H1 (cell line): Measurements from ENCODE around the gene ZNF473. TPM values are rescaled to one million over a fixed set of nuclear protein-coding genes. Genes with fewer than 3 reads are reported as not detected.
"Not testable (repeated sequence)": the region's sequence is repeated elsewhere in the genome, so short reads cannot be mapped to it uniquely, and the experiment has no call there.

Experiments used
- CTCF ChIA-PET: fragments of 300-600 bp; sonication (Branson Sonifier 250); formaldehyde crosslinking; loops from one replicate; lab custom pipeline; 2021; ENCODE audit not compliant: partially characterized antibody; lab: Charles Lee
- POLR2A ChIA-PET: fragments of 300-600 bp; sonication (Branson Sonifier 250); formaldehyde crosslinking; loops from one replicate; lab custom pipeline; 2021; ENCODE audit warnings: inconsistent platforms; ENCODE audit not compliant: partially characterized antibody; lab: Charles Lee
- DNase-seq, 2 experiments: peaks; one replicate each; pipeline versions ENCODE4 v3.0.0 to v3.0.0-alpha.2; 2010 to 2022; ENCODE audit warnings: low spot score in 2 of 2, low read depth in 1 of 2, mixed read lengths in 1 of 2
- FAIRE-seq: peaks from 2 replicates; lab custom pipeline; 2011; peaks lifted over from hg19 to GRCh38; lab: Jason Lieb, UNC
- H2AFZ ChIP-seq: 2 replicates; pipeline ENCODE4 v1.8.1; 2012; ENCODE audit warnings: low read length, inconsistent platforms
- H2AK5ac ChIP-seq: 2 replicates; pipeline ENCODE4 v1.6.1; 2013; ENCODE audit warnings: low read depth, low read length
- H2BK120ac ChIP-seq: replicated peaks from 2 replicates; pipeline ENCODE3; 2013; ENCODE audit warnings: low read depth, low read length, inconsistent platforms
- H2BK12ac ChIP-seq: 2 replicates; pipeline ENCODE4 v1.6.1; 2013; ENCODE audit warnings: low read depth, low read length
- H2BK15ac ChIP-seq: 2 replicates; pipeline ENCODE4 v1.6.1; 2013; ENCODE audit warnings: low read length
- H2BK20ac ChIP-seq: 2 replicates; pipeline ENCODE4 v1.6.1; 2013; ENCODE audit warnings: low read length
- H2BK5ac ChIP-seq: 2 replicates; pipeline ENCODE4 v1.6.1; 2013; ENCODE audit warnings: low read depth, low read length
- H3K14ac ChIP-seq: 2 replicates; pipeline ENCODE4 v1.6.1; 2013; ENCODE audit warnings: inconsistent platforms; ENCODE audit not compliant: insufficient read length
- H3K18ac ChIP-seq: 2 replicates; pipeline ENCODE4 v1.6.1; 2013; ENCODE audit warnings: low read length; ENCODE audit errors: extremely low read depth
- H3K23ac ChIP-seq: 2 replicates; pipeline ENCODE4 v1.6.1; 2013; ENCODE audit warnings: inconsistent platforms; ENCODE audit not compliant: insufficient read length
- H3K23me2 ChIP-seq: 2 replicates; pipeline ENCODE4 v1.6.1; 2013; ENCODE audit warnings: low read depth, low read length
- H3K27ac ChIP-seq: 2 replicates; pipeline ENCODE4 v1.6.1; 2011; ENCODE audit warnings: low read depth, low read length, inconsistent platforms
- H3K27me3 ChIP-seq, 4 experiments: replicated peaks in 1 of 4; 1 replicate in 1 of 4; 2 replicates in 3 of 4; pipeline versions ENCODE4 v1.6.1 to v1.8.1; 2011 to 2013; ENCODE audit warnings: low read length in 3 of 4, mild to moderate bottlenecking in 3 of 4, inconsistent platforms in 2 of 4, mixed read lengths in 2 of 4, moderate library complexity in 1 of 4; ENCODE audit not compliant: control insufficient read depth in 3 of 4, insufficient read depth in 3 of 4; ENCODE audit errors: extremely low read depth in 1 of 4
- H3K36me3 ChIP-seq, 4 experiments: 2 replicates each; pipeline versions ENCODE4 v1.6.1 to v1.8.1; 2011 to 2013; ENCODE audit warnings: mild to moderate bottlenecking in 4 of 4, low read length in 3 of 4, moderate library complexity in 2 of 4, control low read depth in 1 of 4, inconsistent platforms in 1 of 4; ENCODE audit not compliant: insufficient read depth in 4 of 4, control insufficient read depth in 2 of 4
- H3K4ac ChIP-seq: replicated peaks from 2 replicates; pipeline ENCODE3; 2013; ENCODE audit warnings: low read length, low read depth, mixed read lengths, inconsistent platforms; ENCODE audit not compliant: insufficient read length
- H3K4me1 ChIP-seq, 4 experiments: replicated peaks in 1 of 4; 1 replicate in 1 of 4; 2 replicates in 3 of 4; pipeline versions ENCODE4 v1.6.1 to v1.8.1; 2011 to 2013; ENCODE audit warnings: low read length in 3 of 4, inconsistent platforms in 2 of 4, mixed read lengths in 1 of 4; ENCODE audit not compliant: insufficient read depth in 4 of 4, control insufficient read depth in 3 of 4
- H3K4me2 ChIP-seq, 2 experiments: 2 replicates each; pipeline versions ENCODE4 v1.6.1 to v1.8.1; 2011 to 2013; ENCODE audit warnings: low read depth in 2 of 2, low read length in 2 of 2, control low read depth in 1 of 2, inconsistent platforms in 1 of 2, mild to moderate bottlenecking in 1 of 2; ENCODE audit not compliant: insufficient read depth in 1 of 2
- H3K4me3 ChIP-seq, 4 experiments: fragments of 200-600, 300-600 bp in 1 of 4; sonication (generic), shearing (Covaris generic), sonication (Bioruptor Twin) in 1 of 4; 2 replicates each; pipeline versions ENCODE4 v1.5.1 to v1.8.1; 2011 to 2016; ENCODE audit warnings: low read length in 4 of 4, low read depth in 3 of 4, control low read depth in 2 of 4, inconsistent platforms in 2 of 4, mild to moderate bottlenecking in 2 of 4, mixed read lengths in 1 of 4, moderate library complexity in 1 of 4; ENCODE audit not compliant: insufficient read depth in 2 of 4; ENCODE audit errors: extremely low read depth in 1 of 4
- H3K56ac ChIP-seq: replicated peaks from 2 replicates; pipeline ENCODE3; 2013; ENCODE audit warnings: low read depth, mild to moderate bottlenecking, mixed read lengths, low read length, inconsistent platforms; ENCODE audit not compliant: insufficient read length
- H3K79me1 ChIP-seq: 2 replicates; pipeline ENCODE4 v1.6.1; 2013; ENCODE audit warnings: low read depth, low read length, control low read depth
- H3K79me2 ChIP-seq, 2 experiments: 2 replicates each; pipeline versions ENCODE4 v1.6.1 to v1.8.1; 2012 to 2013; ENCODE audit warnings: low read length in 2 of 2, mild to moderate bottlenecking in 2 of 2, inconsistent platforms in 1 of 2; ENCODE audit not compliant: insufficient read depth in 2 of 2, control insufficient read depth in 1 of 2
- H3K9ac ChIP-seq, 4 experiments: replicated peaks in 1 of 4; 1 replicate in 1 of 4; 2 replicates in 3 of 4; pipeline versions ENCODE4 v1.6.1 to v1.8.1; 2011 to 2013; ENCODE audit warnings: low read depth in 3 of 4, low read length in 3 of 4, control low read depth in 2 of 4, mild to moderate bottlenecking in 2 of 4, moderate library complexity in 2 of 4, inconsistent platforms in 1 of 4; ENCODE audit errors: extremely low read depth in 1 of 4
- H3K9me3 ChIP-seq, 2 experiments: 2 replicates each; pipeline versions ENCODE4 v1.6.1 to v1.8.1; 2012 to 2013; ENCODE audit warnings: mild to moderate bottlenecking in 2 of 2, moderate library complexity in 2 of 2, control low read depth in 1 of 2, inconsistent platforms in 1 of 2, low read depth in 1 of 2, low read length in 1 of 2, mixed read lengths in 1 of 2; ENCODE audit not compliant: insufficient read depth in 2 of 2
- H4K20me1 ChIP-seq, 2 experiments: replicated peaks in 1 of 2; 2 replicates each; pipeline versions ENCODE3 to v1.8.1; 2011 to 2013; ENCODE audit warnings: inconsistent platforms in 2 of 2, low read length in 2 of 2, mild to moderate bottlenecking in 1 of 2; ENCODE audit not compliant: insufficient read depth in 2 of 2, control insufficient read depth in 1 of 2
- H4K5ac ChIP-seq: 2 replicates; pipeline ENCODE4 v1.6.1; 2013; ENCODE audit warnings: low read length, low read depth, mixed read lengths, inconsistent platforms; ENCODE audit not compliant: insufficient read length
- H4K8ac ChIP-seq: 2 replicates; pipeline ENCODE4 v1.8.0; 2013; ENCODE audit warnings: mild to moderate bottlenecking, moderate library complexity, low read length, inconsistent platforms; ENCODE audit not compliant: insufficient read depth; ENCODE audit errors: extremely low read depth
- H4K91ac ChIP-seq: replicated peaks from 2 replicates; pipeline ENCODE3; 2013; ENCODE audit warnings: low read length, mixed read lengths, inconsistent platforms; ENCODE audit not compliant: insufficient read length
- WGBS, 2 experiments: shearing (Covaris generic) in 1 of 2; methylation state at CpG; one replicate each; pipeline versions ENCODE4 v1.1.6 to v1.1.7; 2013 to 2015; ENCODE audit warnings: low lambda C conversion rate in 2 of 2, mixed read lengths in 2 of 2, inconsistent platforms in 1 of 2, low coverage in 1 of 2, missing lambda C conversion rate in 1 of 2; ENCODE audit not compliant: insufficient replicate concordance in 2 of 2, insufficient coverage in 1 of 2, insufficient read length in 1 of 2; ENCODE audit errors: extremely low coverage in 1 of 2, missing lambda C conversion rate in 1 of 2; 5-methylcytosine and 5-hydroxymethylcytosine counted together
- polyA plus RNA-seq, 7 experiments: library from polyadenylated mRNA; depleted of rRNA in 3 of 7; stranded (reverse) in 5 of 7; unstranded in 2 of 7; fragments of >200 nt in 5 of 7; fragments of 200-250 nt in 2 of 7; gene quantifications; 1 replicate in 5 of 7; 2 replicates in 1 of 7; 4 replicates in 1 of 7; pipeline versions ENCODE4 v1.2.1 to v1.2.3, GENCODE V29; 2011 to 2013; ENCODE audit warnings: missing spikeins in 2 of 7, mixed read lengths in 2 of 7
- total RNA-seq: library from RNA; stranded (reverse); fragmentation: NEBNext Ultra II Directional; extraction: Animal tissue kit (Norgen Biotek cat#: 25700); gene quantifications from 2 replicates; pipeline ENCODE4 v1.2.1, GENCODE V29; 2021

ZNF473 gene
- total and polyA plus RNA-seq, 2 of the 8 experiments (the other 6 are each of a cell fraction or from before 2014, with no cell fraction given), result 5.2 to 11.7 TPM

DNA sequence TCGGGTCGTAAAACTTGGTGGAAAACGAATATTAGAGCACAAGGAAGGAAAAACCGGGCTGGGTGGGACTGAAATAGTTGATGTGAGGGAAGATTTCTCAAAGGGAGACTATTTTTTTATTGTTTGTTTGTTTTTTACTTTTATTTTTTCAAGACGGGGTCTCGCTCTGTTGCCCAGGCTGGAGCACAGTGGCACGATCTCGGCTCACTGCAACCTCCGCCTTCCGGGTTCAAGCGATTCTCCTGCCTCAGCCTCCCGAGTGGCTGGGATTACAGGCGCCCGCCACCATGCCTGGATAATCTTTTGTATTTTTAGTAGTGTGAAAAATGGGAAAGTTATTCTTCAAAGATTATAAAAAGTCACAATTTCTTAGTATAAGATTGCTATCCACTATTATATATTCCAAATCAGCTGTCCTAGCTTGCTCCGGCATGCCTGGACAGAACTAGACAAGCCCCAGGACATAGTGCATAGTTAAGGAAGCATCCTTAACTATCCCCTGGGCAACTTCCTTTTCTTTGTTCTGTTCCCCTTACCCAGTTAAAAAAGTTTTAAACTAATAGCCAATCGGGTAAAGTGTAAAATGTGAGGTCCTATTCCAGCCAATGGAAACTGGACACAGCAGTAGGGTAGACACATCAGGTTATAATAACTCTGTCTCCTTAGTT is 25.6 kb downstream of the ZNF473 start:
- not testable (repeated sequence) for H4K8ac ChIP-seq, H3K4ac ChIP-seq, H4K20me1 ChIP-seq, DNase-seq, H4K91ac ChIP-seq, H3K27me3 ChIP-seq, H4K5ac ChIP-seq, H3K27ac ChIP-seq, H2BK12ac ChIP-seq, H3K79me2 ChIP-seq, H2BK15ac ChIP-seq, H2AFZ ChIP-seq, H2AK5ac ChIP-seq, FAIRE-seq, H3K18ac ChIP-seq, H2BK20ac ChIP-seq, H3K9ac ChIP-seq, H3K4me1 ChIP-seq, H3K14ac ChIP-seq, H3K79me1 ChIP-seq, H2BK5ac ChIP-seq, H3K23me2 ChIP-seq, H3K56ac ChIP-seq, H2BK120ac ChIP-seq, H3K23ac ChIP-seq
- peaks cover 7 to 19% (median 13%) of the 10 kb centered on the region in 4 experiments; a peak in 6 of 8 replicates for H3K36me3 ChIP-seq
- H3K4me2 ChIP-seq, result peak overlapping the region; percentile 36 to 63; a peak in 3 of 4 replicates
- ChIA-PET CTCF (interaction anchor here (0.6 kb wide), 1 partner anchor 1080 kb away, joined by 3 read pairs; no protein-coding TSS in a partner anchor), POLR2A (interaction anchor here (1.0 kb wide), 1 partner anchor 9 kb away, joined by 3 read pairs; no protein-coding TSS in a partner anchor)
- peak overlapping the region in 2 of 4 experiments; percentile 31 to 57; a peak in 3 of 8 replicates for H3K4me3 ChIP-seq
- peaks cover 42 to 56% of the 10 kb centered on the region in 2 experiments for H3K9me3 ChIP-seq
- WGBS, 2 experiments, result 87% methylated on average over 16 of the region's 16 CpGs; no CpG with 5 or more reads in 1 of the 2 experiments
